ENCODE results near the gene ARHGEF11.

Gene ARHGEF11

GRCh38 chr1:156938813-156939212 lies 106.7 kb downstream of the ARHGEF11 start:
- no peak overlapping the region for H3K27ac ChIP-seq
- no peak overlapping the region for H3K4me3 ChIP-seq (ENCODE audit: low read depth, low read length)
- no peak for TF ChIP-seq CTCF (IDR thresholded peaks at IDR 0.05; ENCODE audit: low read depth, low read length)
- no peaks in the 10 kb centered on the region for H3K27me3 ChIP-seq (ENCODE audit: insufficient read depth, low read depth, severe bottlenecking)
- no peaks in the 10 kb centered on the region for H3K9me3 ChIP-seq (ENCODE audit: severe bottlenecking)
- no peak for DNase-seq
- peaks cover 90% of the 10 kb centered on the region for H3K36me3 ChIP-seq

- Histone ChIP-seq H3K4me3 (ENCODE audit: low read depth, low read length) (no peak overlapping the region), H3K9me3 (ENCODE audit: severe bottlenecking) (no peaks in the 10 kb centered on the region), H3K27me3 (ENCODE audit: insufficient read depth, low read depth, severe bottlenecking) (no peaks in the 10 kb centered on the region), H3K27ac (no peak overlapping the region), H3K36me3 (peaks cover 81% of the 10 kb centered on the region)
- no peak for TF ChIP-seq CTCF (IDR thresholded peaks at IDR 0.05; ENCODE audit: low read depth, low read length)
- no peak for DNase-seq
Measured at GRCh38 chr1:156937883-156938282, 107.7 kb downstream of the ARHGEF11 start.

- H3K27me3 ChIP-seq (ENCODE audit: insufficient read depth, low read depth, severe bottlenecking) = no peaks in the 10 kb centered on the region
- TF ChIP-seq CTCF (IDR thresholded peaks at IDR 0.05; ENCODE audit: low read depth, low read length) = no peak
- peaks cover 70% of the 10 kb centered on the region for H3K36me3 ChIP-seq
- H3K27ac ChIP-seq = peak overlapping the region; percentile 3; the same call in 1 of the 2 replicates
- no peak overlapping the region for H3K4me3 ChIP-seq (ENCODE audit: low read depth, low read length)
- peak; percentile 65 for DNase-seq
- no peaks in the 10 kb centered on the region for H3K9me3 ChIP-seq (ENCODE audit: severe bottlenecking)
Measured at GRCh38 chr1:156936721-156937220, 108.8 kb downstream of the ARHGEF11 start.

- peaks cover 64% of the 10 kb centered on the region for H3K36me3 ChIP-seq
- DNase-seq = no peak
- TF ChIP-seq CTCF (IDR thresholded peaks at IDR 0.05; ENCODE audit: low read depth, low read length) = no peak
- no peaks in the 10 kb centered on the region for H3K27me3 ChIP-seq (ENCODE audit: insufficient read depth, low read depth, severe bottlenecking)
- no peaks in the 10 kb centered on the region for H3K9me3 ChIP-seq (ENCODE audit: severe bottlenecking)
- H3K27ac ChIP-seq = no peak overlapping the region
- no peak overlapping the region for H3K4me3 ChIP-seq (ENCODE audit: low read depth, low read length)
Measured at GRCh38 chr1:156936191-156936590, 109.4 kb downstream of the ARHGEF11 start.

GRCh38 chr1:156935505-156936128 lies 109.9 kb downstream of the ARHGEF11 start:
- TF ChIP-seq CTCF (IDR thresholded peaks at IDR 0.05; ENCODE audit: low read depth, low read length) = no peak
- no peaks in the 10 kb centered on the region for H3K27me3 ChIP-seq (ENCODE audit: insufficient read depth, low read depth, severe bottlenecking)
- H3K27ac ChIP-seq = no peak overlapping the region
- H3K9me3 ChIP-seq (ENCODE audit: severe bottlenecking) = no peaks in the 10 kb centered on the region
- DNase-seq = no peak
- peaks cover 58% of the 10 kb centered on the region for H3K36me3 ChIP-seq
- H3K4me3 ChIP-seq (ENCODE audit: low read depth, low read length) = no peak overlapping the region

- H3K36me3 ChIP-seq = peaks cover 33% of the 10 kb centered on the region
- peaks cover 8% of the 10 kb centered on the region for H3K27me3 ChIP-seq (ENCODE audit: insufficient read depth, low read depth, severe bottlenecking)
- no peak for TF ChIP-seq CTCF (IDR thresholded peaks at IDR 0.05; ENCODE audit: low read depth, low read length)
- peak; percentile 94 for DNase-seq
- peak overlapping the region; percentile 46; the same call in 1 of the 2 replicates for H3K27ac ChIP-seq
- no peak overlapping the region for H3K4me3 ChIP-seq (ENCODE audit: low read depth, low read length)
- H3K9me3 ChIP-seq (ENCODE audit: severe bottlenecking) = no peaks in the 10 kb centered on the region
Measured at GRCh38 chr1:156933136-156933535, 112.4 kb downstream of the ARHGEF11 start.
